22Rv1 (cell line): ENCODE measurements around the gene TUBGCP3.

Experiments used
- ZFX ChIP-seq: fragments of 450-650 bp; IDR thresholded peaks from 2 replicates; pipeline ENCODE4 v1.6.1; 2017; ENCODE audit warnings: antibody characterized with exemption, borderline replicate concordance
- TF ChIP-seq, protein P1 (sequence below): fragments of 450-650 bp; IDR thresholded peaks from 2 replicates; pipeline ENCODE4 v1.5.1; 2017; ENCODE audit warnings: mild to moderate bottlenecking

DNA sequence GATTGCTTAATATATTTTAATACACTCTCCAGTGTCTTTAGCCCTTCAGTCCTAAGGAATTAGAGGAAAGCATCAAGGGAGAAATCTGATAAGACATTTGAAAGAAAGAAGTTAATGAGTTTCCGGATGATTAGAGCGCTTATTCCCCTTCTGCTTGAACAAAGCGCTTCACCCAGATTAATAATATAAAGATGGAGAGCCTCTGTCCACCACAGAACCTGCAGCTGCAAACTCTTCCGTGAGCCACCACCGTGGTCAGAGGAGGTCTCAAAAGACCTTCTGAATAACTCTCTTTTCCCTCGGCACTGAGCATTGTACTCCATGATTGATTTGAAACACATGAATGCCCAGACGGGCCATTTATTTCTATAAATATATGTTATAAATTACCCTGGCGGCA is 14.2 kb upstream of the TUBGCP3 start:
- TF ChIP-seq, protein P1, sequence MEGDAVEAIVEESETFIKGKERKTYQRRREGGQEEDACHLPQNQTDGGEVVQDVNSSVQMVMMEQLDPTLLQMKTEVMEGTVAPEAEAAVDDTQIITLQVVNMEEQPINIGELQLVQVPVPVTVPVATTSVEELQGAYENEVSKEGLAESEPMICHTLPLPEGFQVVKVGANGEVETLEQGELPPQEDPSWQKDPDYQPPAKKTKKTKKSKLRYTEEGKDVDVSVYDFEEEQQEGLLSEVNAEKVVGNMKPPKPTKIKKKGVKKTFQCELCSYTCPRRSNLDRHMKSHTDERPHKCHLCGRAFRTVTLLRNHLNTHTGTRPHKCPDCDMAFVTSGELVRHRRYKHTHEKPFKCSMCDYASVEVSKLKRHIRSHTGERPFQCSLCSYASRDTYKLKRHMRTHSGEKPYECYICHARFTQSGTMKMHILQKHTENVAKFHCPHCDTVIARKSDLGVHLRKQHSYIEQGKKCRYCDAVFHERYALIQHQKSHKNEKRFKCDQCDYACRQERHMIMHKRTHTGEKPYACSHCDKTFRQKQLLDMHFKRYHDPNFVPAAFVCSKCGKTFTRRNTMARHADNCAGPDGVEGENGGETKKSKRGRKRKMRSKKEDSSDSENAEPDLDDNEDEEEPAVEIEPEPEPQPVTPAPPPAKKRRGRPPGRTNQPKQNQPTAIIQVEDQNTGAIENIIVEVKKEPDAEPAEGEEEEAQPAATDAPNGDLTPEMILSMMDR, result no peak
- TF ChIP-seq ZFX, result no peak
